Neuronal stem cell (in vitro differentiated cells): ENCODE measurements around the gene LPIN2.
A peak's percentile ranks its signal among the peaks of the same experiment; 100 is the strongest.

Experiments
- DNase-seq: peaks from one replicate; pipeline ENCODE4 v3.0.0-alpha.2; 2013; ENCODE audit warnings: low spot score
- H2AFZ ChIP-seq: one replicate; pipeline ENCODE4 v1.6.1; 2013; ENCODE audit warnings: mild to moderate bottlenecking, low read length, inconsistent platforms
- H2AK5ac ChIP-seq: 2 replicates; pipeline ENCODE4 v1.6.1; 2013; ENCODE audit warnings: low read depth, mild to moderate bottlenecking, inconsistent platforms, low read length, moderate library complexity, mixed read lengths
- H2BK120ac ChIP-seq: 2 replicates; pipeline ENCODE4 v1.6.1; 2013; ENCODE audit warnings: low read depth, mild to moderate bottlenecking, inconsistent platforms, low read length, moderate library complexity, mixed read lengths
- H2BK12ac ChIP-seq: one replicate; pipeline ENCODE4 v1.6.1; 2013; ENCODE audit warnings: low read length, inconsistent platforms
- H2BK15ac ChIP-seq: 2 replicates; pipeline ENCODE4 v1.6.1; 2013; ENCODE audit warnings: mild to moderate bottlenecking, low read length, inconsistent platforms, mixed read lengths
- H2BK5ac ChIP-seq: one replicate; pipeline ENCODE4 v1.6.1; 2013; ENCODE audit warnings: inconsistent platforms, mild to moderate bottlenecking, low read length, moderate library complexity
- H3K14ac ChIP-seq: one replicate; pipeline ENCODE4 v1.6.1; 2013; ENCODE audit warnings: low read length, inconsistent platforms
- H3K18ac ChIP-seq: 2 replicates; pipeline ENCODE4 v1.6.1; 2013; ENCODE audit warnings: low read length, inconsistent platforms
- H3K23ac ChIP-seq: 2 replicates; pipeline ENCODE4 v1.6.1; 2013; ENCODE audit warnings: low read depth, mild to moderate bottlenecking, mixed read lengths, low read length, inconsistent platforms; ENCODE audit not compliant: poor library complexity
- H3K27ac ChIP-seq: replicated peaks from 3 replicates; pipeline ENCODE4 v1.5.1; 2013; ENCODE audit warnings: low read length, inconsistent platforms
- H3K27me3 ChIP-seq, 3 experiments: 2 replicates each; pipeline ENCODE4 v1.6.1; 2013; ENCODE audit warnings: low read length in 3 of 3, mild to moderate bottlenecking in 2 of 3, inconsistent platforms in 1 of 3, low read depth in 1 of 3, mixed read lengths in 1 of 3, moderate library complexity in 1 of 3; ENCODE audit not compliant: control insufficient read depth in 3 of 3, insufficient read depth in 3 of 3
- H3K36me3 ChIP-seq, 2 donors: replicated peaks in 1 of 2; 2 replicates each; pipeline ENCODE4 v1.6.1; 2013; ENCODE audit warnings: low read length in 2 of 2; ENCODE audit not compliant: control insufficient read depth in 2 of 2, insufficient read depth in 2 of 2
- H3K4ac ChIP-seq: 2 replicates; pipeline ENCODE4 v1.6.1; 2013; ENCODE audit warnings: inconsistent platforms, mild to moderate bottlenecking, low read length, moderate library complexity
- H3K4me1 ChIP-seq, 2 donors: 1 replicate in 1 of 2; 2 replicates in 1 of 2; pipeline ENCODE4 v1.6.1; 2013; ENCODE audit warnings: low read length in 2 of 2, low read depth in 1 of 2; ENCODE audit not compliant: control insufficient read depth in 2 of 2, insufficient read depth in 1 of 2
- H3K4me2 ChIP-seq: one replicate; pipeline ENCODE4 v1.6.1; 2013; ENCODE audit warnings: mild to moderate bottlenecking, low read length, inconsistent platforms; ENCODE audit not compliant: insufficient read depth, poor library complexity, severe bottlenecking
- H3K4me3 ChIP-seq, 2 donors: 2 replicates each; pipeline ENCODE4 v1.5.1; 2013; ENCODE audit warnings: low read length in 2 of 2, mild to moderate bottlenecking in 2 of 2, inconsistent platforms in 1 of 2, moderate library complexity in 1 of 2
- H3K79me1 ChIP-seq: one replicate; pipeline ENCODE4 v1.6.1; 2013; ENCODE audit warnings: low read depth, mild to moderate bottlenecking, inconsistent platforms, low read length, moderate library complexity
- H3K9ac ChIP-seq: one replicate; pipeline ENCODE4 v1.6.1; 2013; ENCODE audit warnings: mild to moderate bottlenecking, low read depth, low read length, inconsistent platforms; ENCODE audit not compliant: poor library complexity
- H3K9me3 ChIP-seq, 2 donors: replicated peaks in 1 of 2; 2 replicates each; pipeline versions ENCODE3 to v1.6.1; 2013; ENCODE audit warnings: low read length in 2 of 2, mild to moderate bottlenecking in 2 of 2, inconsistent platforms in 1 of 2, low read depth in 1 of 2, mixed read lengths in 1 of 2, moderate library complexity in 1 of 2; ENCODE audit not compliant: control insufficient read depth in 2 of 2, insufficient read depth in 1 of 2
- H4K8ac ChIP-seq: one replicate; pipeline ENCODE4 v1.6.1; 2013; ENCODE audit warnings: low read depth, mild to moderate bottlenecking, inconsistent platforms, low read length, moderate library complexity
- H4K91ac ChIP-seq: one replicate; pipeline ENCODE4 v1.6.1; 2013; ENCODE audit warnings: low read length, low read depth, mild to moderate bottlenecking, inconsistent platforms; ENCODE audit not compliant: poor library complexity
- WGBS, 2 donors: extraction: QIAGEN DNeasy Blood & Tissue Kit; methylation state at CpG; one replicate each; pipeline ENCODE4 v1.1.7; 2013; ENCODE audit warnings: missing lambda C conversion rate in 2 of 2, mixed read lengths in 1 of 2; ENCODE audit not compliant: insufficient read length in 2 of 2, insufficient replicate concordance in 1 of 2; ENCODE audit errors: extremely low coverage in 2 of 2; 5-methylcytosine and 5-hydroxymethylcytosine counted together

Gene LPIN2

GRCh38 chr18:3048820-3049349 is 35.9 kb upstream of the LPIN2 start:
- H3K27ac ChIP-seq: no peak overlapping the region
- no peak overlapping the region for H4K8ac ChIP-seq
- H3K18ac ChIP-seq: no peak overlapping the region
- H3K27me3 ChIP-seq: no peaks in the 10 kb centered on the region
- no peak overlapping the region for H4K91ac ChIP-seq
- H3K4me3 ChIP-seq: no peak overlapping the region
- no peak overlapping the region for H2AK5ac ChIP-seq
- H3K4me2 ChIP-seq: no peak overlapping the region
- H3K36me3 ChIP-seq: no peaks in the 10 kb centered on the region
- H3K4me1 ChIP-seq: peaks cover 8 to 15% of the 10 kb centered on the region in 2 donors
- H3K4ac ChIP-seq: no peak overlapping the region
- no peak overlapping the region for H2AFZ ChIP-seq
- DNase-seq: no peak
- H2BK12ac ChIP-seq: no peak overlapping the region
- H3K9ac ChIP-seq: no peak overlapping the region
- peaks cover 0 to 12% of the 10 kb centered on the region in 2 donors for H3K9me3 ChIP-seq
- no peak overlapping the region for H2BK120ac ChIP-seq
- H2BK15ac ChIP-seq: no peak overlapping the region
- no peak overlapping the region for H2BK5ac ChIP-seq
- no peak overlapping the region for H3K14ac ChIP-seq
- WGBS, 2 donors: no CpG with 5 or more reads among the region's 3 CpGs
- H3K23ac ChIP-seq: no peak overlapping the region
- H3K79me1 ChIP-seq: no peaks in the 10 kb centered on the region

DNA sequence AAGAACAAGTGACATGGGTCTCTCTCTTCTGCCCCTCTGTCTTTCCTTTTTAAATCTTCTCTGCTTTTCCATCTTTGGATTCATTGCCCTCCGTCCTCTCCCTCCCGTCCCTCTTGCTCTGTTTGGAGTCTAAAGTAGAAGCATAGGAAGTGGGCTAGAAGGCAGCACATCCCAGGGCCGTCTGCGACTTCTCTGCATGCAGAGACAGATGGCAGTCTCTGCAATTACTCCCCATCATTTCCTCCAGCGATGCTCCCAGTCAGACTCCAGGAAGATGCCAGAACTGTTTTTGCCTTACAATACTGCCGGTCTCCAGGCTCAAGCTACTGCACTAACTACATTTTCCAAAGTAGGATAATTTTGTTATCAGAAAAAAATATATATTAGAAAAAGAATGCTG is 35.2 kb upstream of the LPIN2 start:
- Histone ChIP-seq H2BK5ac (no peak overlapping the region), H3K4me2 (no peak overlapping the region), H3K36me3 (no peaks in the 10 kb centered on the region), H3K14ac (no peak overlapping the region), H3K9me3 (peaks cover 0 to 6% of the 10 kb centered on the region in 2 donors), H3K27ac (no peak overlapping the region), H2BK12ac (no peak overlapping the region), H3K4me1 (peaks cover 8 to 15% of the 10 kb centered on the region in 2 donors), H2AK5ac (no peak overlapping the region), H2BK120ac (no peak overlapping the region), H4K8ac (no peak overlapping the region), H3K4me3 (no peak overlapping the region), H3K4ac (no peak overlapping the region), H4K91ac (no peak overlapping the region), H3K27me3 (no peaks in the 10 kb centered on the region), H3K23ac (no peak overlapping the region), H2BK15ac (no peak overlapping the region), H3K9ac (no peak overlapping the region), H3K18ac (no peak overlapping the region), H2AFZ (peak overlapping the region; percentile 18), H3K79me1 (no peaks in the 10 kb centered on the region)
- DNase-seq: no peak
- no CpG with 5 or more reads among the region's 6 CpGs for whole genome bisulfite sequencing, 2 donors

DNA sequence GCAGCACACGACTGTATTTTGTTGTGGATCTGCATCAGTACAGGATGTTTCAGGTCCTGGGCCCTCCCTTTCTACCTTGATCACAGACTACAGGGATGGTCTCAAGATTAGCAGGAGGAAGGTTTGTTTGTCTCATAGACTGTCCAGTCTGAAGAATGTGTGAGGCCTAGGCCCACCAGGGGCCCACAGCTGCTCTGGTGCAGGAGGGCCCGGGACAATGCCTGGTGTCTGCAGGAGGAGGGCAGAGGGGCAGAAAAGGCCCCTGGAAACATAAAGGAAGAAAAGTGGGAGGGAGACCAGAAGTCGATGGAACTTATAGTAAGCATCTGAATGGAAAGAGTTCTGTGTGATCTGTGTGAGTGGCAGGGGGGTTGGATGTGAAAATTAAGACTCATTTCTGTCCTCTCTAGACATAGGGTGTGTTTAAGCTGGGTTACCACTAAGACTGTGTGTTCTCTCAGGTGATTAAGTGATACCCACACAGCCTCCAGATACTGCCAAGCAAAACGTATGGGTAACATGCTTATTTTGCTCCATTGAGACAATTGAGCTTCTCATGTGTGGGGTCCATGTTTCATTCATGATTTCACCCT is 33.4 kb upstream of the LPIN2 start:
- H2BK15ac ChIP-seq: no peak overlapping the region
- H2BK120ac ChIP-seq: no peak overlapping the region
- no peak overlapping the region for H4K8ac ChIP-seq
- H3K4me1 ChIP-seq: peaks cover 10 to 15% of the 10 kb centered on the region in 2 donors
- no peaks in the 10 kb centered on the region for H3K36me3 ChIP-seq
- H3K27me3 ChIP-seq: no peaks in the 10 kb centered on the region
- no peak overlapping the region for H2BK12ac ChIP-seq
- no peak overlapping the region for H3K4me3 ChIP-seq
- no peak overlapping the region for H3K27ac ChIP-seq
- H3K4me2 ChIP-seq: no peak overlapping the region
- H3K9me3 ChIP-seq: no peaks in the 10 kb centered on the region
- no CpG with 5 or more reads among the region's 4 CpGs for WGBS, 2 donors
- H2BK5ac ChIP-seq: no peak overlapping the region
- no peak overlapping the region for H2AK5ac ChIP-seq
- H3K23ac ChIP-seq: no peak overlapping the region
- no peak overlapping the region for H3K18ac ChIP-seq
- no peak overlapping the region for H3K9ac ChIP-seq
- no peak overlapping the region for H4K91ac ChIP-seq
- H3K79me1 ChIP-seq: no peaks in the 10 kb centered on the region
- peak overlapping the region; percentile 68 for H2AFZ ChIP-seq
- no peak overlapping the region for H3K14ac ChIP-seq
- DNase-seq: no peak
- H3K4ac ChIP-seq: no peak overlapping the region

DNA sequence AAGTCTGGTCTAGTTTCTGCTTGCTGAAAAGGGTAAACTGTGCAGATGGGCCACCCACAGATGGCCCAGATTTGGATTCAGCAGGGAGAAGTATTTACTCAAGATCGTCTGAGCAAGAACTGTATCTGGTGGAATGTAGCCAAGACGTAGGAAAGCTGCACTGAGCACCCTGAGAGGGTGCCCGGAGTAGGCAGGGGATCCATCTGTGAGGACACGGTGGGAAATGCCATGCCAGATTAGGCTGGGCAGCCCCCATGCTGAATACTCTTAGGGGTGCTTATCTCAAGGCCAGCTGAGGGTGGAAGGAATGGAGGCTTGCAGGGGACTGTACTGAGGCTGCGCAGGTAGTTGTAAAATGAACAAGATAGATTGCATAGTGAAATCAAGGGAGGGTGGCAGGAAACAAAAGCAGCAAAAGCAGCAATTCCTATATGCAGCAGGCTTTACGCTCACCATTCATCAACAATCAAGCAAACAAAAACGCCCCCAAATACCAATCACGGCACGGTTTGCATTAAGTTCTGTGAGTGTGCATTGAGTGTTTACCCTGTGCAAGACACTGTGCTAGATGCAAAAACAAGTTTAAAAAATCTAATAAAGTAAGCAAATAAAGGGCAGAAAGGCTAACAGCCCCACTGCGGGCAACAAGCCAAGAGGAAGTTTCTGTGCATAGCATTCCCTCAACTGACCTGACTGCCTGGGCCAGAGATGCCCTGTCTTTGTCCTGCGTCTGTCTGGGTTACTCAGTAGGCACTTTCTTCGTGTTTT is 32.2 kb upstream of the LPIN2 start:
- no peak overlapping the region for H2AK5ac ChIP-seq
- H2BK12ac ChIP-seq: no peak overlapping the region
- H2BK120ac ChIP-seq: no peak overlapping the region
- no peak overlapping the region for H3K27ac ChIP-seq
- no peak overlapping the region for H3K23ac ChIP-seq
- no peak overlapping the region for H2BK15ac ChIP-seq
- no peaks in the 10 kb centered on the region for H3K9me3 ChIP-seq
- no peak overlapping the region for H3K4me2 ChIP-seq
- no peaks in the 10 kb centered on the region for H3K27me3 ChIP-seq
- H2AFZ ChIP-seq: peak overlapping the region; percentile 75
- DNase-seq: no peak
- peaks cover 10 to 15% of the 10 kb centered on the region in 2 donors for H3K4me1 ChIP-seq
- H3K36me3 ChIP-seq: no peaks in the 10 kb centered on the region
- no peaks in the 10 kb centered on the region for H3K79me1 ChIP-seq
- no peak overlapping the region for H4K91ac ChIP-seq
- no peak overlapping the region for H4K8ac ChIP-seq
- H3K18ac ChIP-seq: no peak overlapping the region
- H3K9ac ChIP-seq: no peak overlapping the region
- H3K4me3 ChIP-seq: no peak overlapping the region
- WGBS, 2 donors: no CpG with 5 or more reads among the region's 12 CpGs
- no peak overlapping the region for H3K4ac ChIP-seq
- H2BK5ac ChIP-seq: no peak overlapping the region
- no peak overlapping the region for H3K14ac ChIP-seq
